NCI-H2227 (cell line): ENCODE results near the gene HTRA2.

Experiments used
- DNase-seq: peaks from one replicate; lab custom pipeline; 2025; ENCODE audit not compliant: unreplicated experiment; lab: John Stamatoyannopoulos, UW

HTRA2 gene

GRCh38 chr2:74515271-74515980, 14.3 kb upstream of the HTRA2 start:
- DNase-seq, result no peak

- DNase-seq, result no peak
Measured at GRCh38 chr2:74515981-74516633, 13.6 kb upstream of the HTRA2 start.

- DNase-seq, result no peak
Measured at GRCh38 chr2:74516650-74517049, 13.1 kb upstream of the HTRA2 start.

GRCh38 chr2:74522516-74522915, 7.2 kb upstream of the HTRA2 start:
- DNase-seq, result no peak

- no peak for DNase-seq
Measured at GRCh38 chr2:74524005-74524404, 5.7 kb upstream of the HTRA2 start.

- DNase-seq, result no peak
Measured at GRCh38 chr2:74524955-74525716, 4.6 kb upstream of the HTRA2 start.

- DNase-seq, result peak; percentile 58
Measured at GRCh38 chr2:74525717-74526648, 3.8 kb upstream of the HTRA2 start, which contains the start of gene DQX1. Gene DQX1 (minus strand): TSS chr2:74526231. CDS start chr2:74525729, 502 bp downstream.

- no peak for DNase-seq
Measured at GRCh38 chr2:74526649-74527230, 3.0 kb upstream of the HTRA2 start.

- DNase-seq, result no peak
Measured at GRCh38 chr2:74527741-74528140, 2.0 kb upstream of the HTRA2 start.

GRCh38 chr2:74528600-74529356, 955 bp upstream of the HTRA2 start:
- no peak for DNase-seq

GRCh38 chr2:74530239-74531187, 780 bp downstream of the HTRA2 start:
- peak; percentile 58 for DNase-seq

- DNase-seq, result no peak
Measured at GRCh38 chr2:74531666-74532065, 1.9 kb downstream of the HTRA2 start.

GRCh38 chr2:74532222-74532621, 2.5 kb downstream of the HTRA2 start:
- peak; percentile 34 for DNase-seq

- no peak for DNase-seq
Measured at GRCh38 chr2:74533464-74533863, 3.7 kb downstream of the HTRA2 start.

- DNase-seq, result no peak
Measured at GRCh38 chr2:74534411-74534810, 4.7 kb downstream of the HTRA2 start.

- DNase-seq, result no peak
Measured at GRCh38 chr2:74535440-74535965, 5.8 kb downstream of the HTRA2 start.

GRCh38 chr2:74536166-74536950, 6.6 kb downstream of the HTRA2 start:
- DNase-seq, result no peak

- DNase-seq, result no peak
Measured at GRCh38 chr2:74537140-74537539, 7.4 kb downstream of the HTRA2 start.
